Measurements from ENCODE around the gene MYO5A. TPM values are rescaled to one million over a fixed set of nuclear protein-coding genes. Genes with fewer than 3 reads are reported as not detected.
"Not testable (repeated sequence)": the region's sequence is repeated elsewhere in the genome, so short reads cannot be mapped to it uniquely, and the experiment has no call there.

Gene MYO5A
- total RNA-seq, 1 donor from 2014 or later = 9.4 TPM

GRCh38 chr15:52524223-52525136, 4.2 kb downstream of the MYO5A start:
- Histone ChIP-seq H3K4me3 (ENCODE audit: low read length in 3 of 3) (no peak overlapping the region), H3K36me3 (ENCODE audit: control insufficient read depth in 3 of 3, insufficient read depth in 3 of 3, low read length in 3 of 3) (no peaks in the 10 kb centered on the region), H3K27me3 (ENCODE audit: control insufficient read depth in 3 of 3, insufficient read depth in 3 of 3, low read length in 3 of 3) (no peaks in the 10 kb centered on the region), H3K27ac (ENCODE audit: low read depth, low read length) (peak overlapping the region; percentile 34), H3K9ac (ENCODE audit: low read depth in 1 of 3, low read length in 3 of 3) (no peak overlapping the region), H3K4me1 (ENCODE audit: control insufficient read depth in 3 of 3, insufficient read depth in 3 of 3, low read length in 3 of 3) (peaks cover 15 to 35% (median 32%) of the 10 kb centered on the region in 3 donors), H3K9me3 (ENCODE audit: control insufficient read depth in 3 of 3, low read length in 3 of 3) (no peaks in the 10 kb centered on the region)

GRCh38 chr15:52523647-52524046, 5.0 kb downstream of the MYO5A start:
- Histone ChIP-seq H3K27ac (ENCODE audit: low read depth, low read length) (peak overlapping the region; percentile 34), H3K9ac (ENCODE audit: low read depth in 1 of 3, low read length in 3 of 3) (no peak overlapping the region), H3K27me3 (ENCODE audit: control insufficient read depth in 3 of 3, insufficient read depth in 3 of 3, low read length in 3 of 3) (no peaks in the 10 kb centered on the region), H3K4me1 (ENCODE audit: control insufficient read depth in 3 of 3, insufficient read depth in 3 of 3, low read length in 3 of 3) (peaks cover 13 to 32% (median 29%) of the 10 kb centered on the region in 3 donors), H3K36me3 (ENCODE audit: control insufficient read depth in 3 of 3, insufficient read depth in 3 of 3, low read length in 3 of 3) (no peaks in the 10 kb centered on the region), H3K9me3 (ENCODE audit: control insufficient read depth in 3 of 3, low read length in 3 of 3) (no peaks in the 10 kb centered on the region), H3K4me3 (ENCODE audit: low read length in 3 of 3) (no peak overlapping the region)

DNA sequence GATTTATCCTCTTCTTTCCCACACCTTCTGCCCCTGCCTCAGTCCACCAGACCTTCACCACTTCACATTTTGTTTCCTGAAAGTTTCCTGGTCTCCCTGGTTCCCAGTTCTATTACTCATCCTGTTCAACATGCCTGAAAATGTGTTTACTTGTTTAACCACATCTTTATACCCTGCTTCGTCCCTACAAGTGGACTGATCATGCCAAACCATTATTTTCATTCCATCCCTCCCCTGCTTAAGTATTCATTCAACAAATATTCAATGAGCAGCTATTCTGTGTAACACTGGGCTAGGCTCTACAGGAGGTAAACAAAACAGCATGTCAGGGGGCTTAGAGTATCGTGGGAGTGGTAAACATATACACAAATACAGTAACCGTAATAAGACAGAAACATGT, 5.5 kb downstream of the MYO5A start:
- no peaks in the 10 kb centered on the region for H3K9me3 ChIP-seq (ENCODE audit: control insufficient read depth in 3 of 3, low read length in 3 of 3)
- no peaks in the 10 kb centered on the region for H3K36me3 ChIP-seq (ENCODE audit: control insufficient read depth in 3 of 3, insufficient read depth in 3 of 3, low read length in 3 of 3)
- no peaks in the 10 kb centered on the region for H3K27me3 ChIP-seq (ENCODE audit: control insufficient read depth in 3 of 3, insufficient read depth in 3 of 3, low read length in 3 of 3)
- peak overlapping the region; percentile 34 for H3K27ac ChIP-seq (ENCODE audit: low read depth, low read length)
- H3K9ac ChIP-seq (ENCODE audit: low read depth in 1 of 3, low read length in 3 of 3) = no peak overlapping the region
- peaks cover 12 to 32% (median 29%) of the 10 kb centered on the region in 3 donors for H3K4me1 ChIP-seq (ENCODE audit: control insufficient read depth in 3 of 3, insufficient read depth in 3 of 3, low read length in 3 of 3)
- no peak overlapping the region for H3K4me3 ChIP-seq (ENCODE audit: low read length in 3 of 3)

DNA sequence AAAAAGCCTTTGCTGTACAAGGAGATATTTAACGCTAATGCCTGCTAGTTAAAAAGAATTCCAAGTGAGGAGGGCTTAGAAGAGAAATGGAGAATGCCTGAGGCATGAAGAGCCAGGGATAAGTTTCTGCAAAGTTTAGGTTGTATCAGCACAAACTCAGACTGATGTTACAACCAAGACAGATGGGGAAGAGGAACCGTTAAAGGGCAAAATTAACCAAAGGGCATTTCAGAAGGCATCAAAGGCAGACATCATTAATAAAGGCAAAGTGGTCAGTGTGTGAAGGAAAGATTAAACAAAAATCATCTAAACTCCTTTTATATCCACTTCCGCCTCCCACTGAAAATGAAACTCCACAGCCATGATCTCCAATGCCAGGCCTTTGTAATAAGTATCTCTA, 7.0 kb downstream of the MYO5A start:
- Histone ChIP-seq H3K36me3 (ENCODE audit: control insufficient read depth in 3 of 3, insufficient read depth in 3 of 3, low read length in 3 of 3) (no peaks in the 10 kb centered on the region), H3K27ac (ENCODE audit: low read depth, low read length) (no peak overlapping the region), H3K27me3 (ENCODE audit: control insufficient read depth in 3 of 3, insufficient read depth in 3 of 3, low read length in 3 of 3) (no peaks in the 10 kb centered on the region), H3K4me1 (ENCODE audit: control insufficient read depth in 3 of 3, insufficient read depth in 3 of 3, low read length in 3 of 3) (peaks cover 6 to 24% (median 23%) of the 10 kb centered on the region in 3 donors), H3K4me3 (ENCODE audit: low read length in 3 of 3) (no peak overlapping the region), H3K9me3 (ENCODE audit: control insufficient read depth in 3 of 3, low read length in 3 of 3) (no peaks in the 10 kb centered on the region), H3K9ac (ENCODE audit: low read depth in 1 of 3, low read length in 3 of 3) (no peak overlapping the region)

DNA sequence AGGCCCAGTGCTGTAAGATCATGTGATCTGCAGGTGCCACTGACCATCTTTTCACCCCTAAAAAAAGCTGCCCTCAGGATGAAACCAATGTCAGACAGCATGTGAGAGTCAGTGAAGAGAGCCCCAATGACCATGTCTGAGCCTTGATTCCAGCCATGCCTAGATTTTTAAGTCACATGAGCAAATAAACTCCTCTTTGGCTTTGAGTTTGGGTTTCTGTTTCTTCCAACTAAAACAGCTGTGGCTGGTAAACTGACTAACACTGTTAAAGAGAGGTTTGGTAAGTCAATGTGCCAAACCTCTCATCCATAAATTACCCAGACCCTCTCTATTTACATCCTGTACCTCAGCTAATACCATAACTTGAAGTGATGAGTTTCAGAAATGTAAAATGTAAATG, 8.3 kb downstream of the MYO5A start:
- H3K9ac ChIP-seq (ENCODE audit: low read depth in 1 of 3, low read length in 3 of 3) = no peak overlapping the region
- H3K27me3 ChIP-seq (ENCODE audit: control insufficient read depth in 3 of 3, insufficient read depth in 3 of 3, low read length in 3 of 3) = no peaks in the 10 kb centered on the region
- peak overlapping the region; percentile 27 for H3K27ac ChIP-seq (ENCODE audit: low read depth, low read length)
- H3K4me3 ChIP-seq (ENCODE audit: low read length in 3 of 3) = peak overlapping the region in 2 of 3 donors; percentile 2 to 38
- H3K9me3 ChIP-seq (ENCODE audit: control insufficient read depth in 3 of 3, low read length in 3 of 3) = no peaks in the 10 kb centered on the region
- peaks cover 6 to 29% (median 24%) of the 10 kb centered on the region in 3 donors for H3K4me1 ChIP-seq (ENCODE audit: control insufficient read depth in 3 of 3, insufficient read depth in 3 of 3, low read length in 3 of 3)
- H3K36me3 ChIP-seq (ENCODE audit: control insufficient read depth in 3 of 3, insufficient read depth in 3 of 3, low read length in 3 of 3) = no peaks in the 10 kb centered on the region

GRCh38 chr15:52518487-52519371, 10.0 kb downstream of the MYO5A start:
- Histone ChIP-seq H3K4me1 (ENCODE audit: control insufficient read depth in 3 of 3, insufficient read depth in 3 of 3, low read length in 3 of 3) (peaks cover 10 to 28% (median 22%) of the 10 kb centered on the region in 3 donors), H3K9ac (ENCODE audit: low read depth in 1 of 3, low read length in 3 of 3) (no peak overlapping the region), H3K27ac (ENCODE audit: low read depth, low read length) (no peak overlapping the region), H3K36me3 (ENCODE audit: control insufficient read depth in 3 of 3, insufficient read depth in 3 of 3, low read length in 3 of 3) (no peaks in the 10 kb centered on the region), H3K27me3 (ENCODE audit: control insufficient read depth in 3 of 3, insufficient read depth in 3 of 3, low read length in 3 of 3) (no peaks in the 10 kb centered on the region), H3K9me3 (ENCODE audit: control insufficient read depth in 3 of 3, low read length in 3 of 3) (no peaks in the 10 kb centered on the region), H3K4me3 (ENCODE audit: low read length in 3 of 3) (no peak overlapping the region)

DNA sequence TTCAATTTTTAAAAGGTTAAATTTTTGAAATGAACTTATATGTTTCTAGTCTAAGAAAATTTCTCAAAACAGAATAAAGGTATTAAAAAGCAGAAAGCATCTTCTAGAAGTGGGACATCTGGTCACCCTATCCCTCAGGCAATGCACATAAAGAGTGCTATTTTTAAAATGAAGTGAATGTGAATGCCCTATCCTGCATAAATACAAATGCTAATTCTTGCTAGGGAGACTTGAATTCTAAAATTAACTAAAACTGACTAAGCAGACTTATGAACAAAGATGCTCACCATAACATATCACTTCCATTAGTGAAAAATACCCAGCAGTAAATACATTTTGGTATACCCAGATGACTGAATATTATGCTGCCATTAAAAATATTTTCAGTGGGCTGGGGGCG, 11.7 kb downstream of the MYO5A start:
- H3K27ac ChIP-seq (ENCODE audit: low read depth, low read length) = no peak overlapping the region
- no peaks in the 10 kb centered on the region for H3K9me3 ChIP-seq (ENCODE audit: control insufficient read depth in 3 of 3, low read length in 3 of 3)
- no peaks in the 10 kb centered on the region for H3K27me3 ChIP-seq (ENCODE audit: control insufficient read depth in 3 of 3, insufficient read depth in 3 of 3, low read length in 3 of 3)
- no peak overlapping the region for H3K9ac ChIP-seq (ENCODE audit: low read depth in 1 of 3, low read length in 3 of 3)
- H3K4me3 ChIP-seq (ENCODE audit: low read length in 3 of 3) = no peak overlapping the region
- H3K36me3 ChIP-seq (ENCODE audit: control insufficient read depth in 3 of 3, insufficient read depth in 3 of 3, low read length in 3 of 3) = no peaks in the 10 kb centered on the region
- H3K4me1 ChIP-seq (ENCODE audit: control insufficient read depth in 3 of 3, insufficient read depth in 3 of 3, low read length in 3 of 3) = peaks cover 10 to 17% (median 16%) of the 10 kb centered on the region in 3 donors

- no peaks in the 10 kb centered on the region for H3K9me3 ChIP-seq (ENCODE audit: control insufficient read depth in 3 of 3, low read length in 3 of 3)
- H3K27me3 ChIP-seq (ENCODE audit: control insufficient read depth in 3 of 3, insufficient read depth in 3 of 3, low read length in 3 of 3) = no peaks in the 10 kb centered on the region
- H3K36me3 ChIP-seq (ENCODE audit: control insufficient read depth in 3 of 3, insufficient read depth in 3 of 3, low read length in 3 of 3) = no peaks in the 10 kb centered on the region
- no peak overlapping the region for H3K4me3 ChIP-seq (ENCODE audit: low read length in 3 of 3)
- H3K4me1 ChIP-seq (ENCODE audit: control insufficient read depth in 3 of 3, insufficient read depth in 3 of 3, low read length in 3 of 3) = peaks cover 13 to 24% (median 13%) of the 10 kb centered on the region in 3 donors
- no peak overlapping the region for H3K9ac ChIP-seq (ENCODE audit: low read depth in 1 of 3, low read length in 3 of 3)
- no peak overlapping the region for H3K27ac ChIP-seq (ENCODE audit: low read depth, low read length)
These were observed 13.3 kb downstream of the MYO5A start for GRCh38 chr15:52515343-52515742.

GRCh38 chr15:52514482-52514881, 14.2 kb downstream of the MYO5A start:
- no peak overlapping the region for H3K27ac ChIP-seq (ENCODE audit: low read depth, low read length)
- H3K9me3 ChIP-seq (ENCODE audit: control insufficient read depth in 3 of 3, low read length in 3 of 3) = no peaks in the 10 kb centered on the region
- no peaks in the 10 kb centered on the region for H3K36me3 ChIP-seq (ENCODE audit: control insufficient read depth in 3 of 3, insufficient read depth in 3 of 3, low read length in 3 of 3)
- H3K27me3 ChIP-seq (ENCODE audit: control insufficient read depth in 3 of 3, insufficient read depth in 3 of 3, low read length in 3 of 3) = no peaks in the 10 kb centered on the region
- no peak overlapping the region for H3K4me3 ChIP-seq (ENCODE audit: low read length in 3 of 3)
- H3K9ac ChIP-seq (ENCODE audit: low read depth in 1 of 3, low read length in 3 of 3) = no peak overlapping the region
- H3K4me1 ChIP-seq (ENCODE audit: control insufficient read depth in 3 of 3, insufficient read depth in 3 of 3, low read length in 3 of 3) = peaks cover 13 to 25% (median 14%) of the 10 kb centered on the region in 3 donors

DNA sequence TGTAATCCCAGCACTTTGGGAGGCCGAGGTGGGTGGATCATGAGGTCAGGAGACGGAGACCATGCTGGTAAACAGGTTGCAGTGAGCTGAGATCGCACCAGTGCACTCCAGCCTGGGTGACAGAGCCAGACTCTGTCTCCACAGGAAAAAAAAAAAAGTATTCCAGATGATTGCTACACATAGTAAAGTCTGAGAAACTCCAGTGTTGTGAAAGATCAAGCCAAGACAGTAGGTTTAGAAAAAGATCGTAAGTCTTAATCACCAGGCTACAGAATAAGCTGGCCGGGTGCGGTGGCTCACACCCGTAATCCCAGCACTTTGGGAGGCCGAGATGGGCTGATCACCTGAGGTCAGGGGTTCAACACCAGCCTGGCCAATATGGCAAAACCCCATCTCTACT, 15.8 kb downstream of the MYO5A start:
- H3K4me3 ChIP-seq (ENCODE audit: low read length in 3 of 3); H3K36me3 ChIP-seq (ENCODE audit: control insufficient read depth in 3 of 3, insufficient read depth in 3 of 3, low read length in 3 of 3); H3K9me3 ChIP-seq (ENCODE audit: control insufficient read depth in 3 of 3, low read length in 3 of 3); H3K9ac ChIP-seq (ENCODE audit: low read depth in 1 of 3, low read length in 3 of 3); H3K27ac ChIP-seq (ENCODE audit: low read depth, low read length); H3K27me3 ChIP-seq (ENCODE audit: control insufficient read depth in 3 of 3, insufficient read depth in 3 of 3, low read length in 3 of 3): not testable (repeated sequence)
- H3K4me1 ChIP-seq (ENCODE audit: control insufficient read depth in 3 of 3, insufficient read depth in 3 of 3, low read length in 3 of 3) = peaks cover 14 to 31% (median 16%) of the 10 kb centered on the region in 3 donors

All from skeletal muscle tissue (tissue), 4 donors.